Caco-2 (cell line): ENCODE results near the gene CFAP46. TPM values are rescaled to one million over a fixed set of nuclear protein-coding genes. Genes with fewer than 3 reads are reported as not detected.

Experiments used
- BruUV-seq: library from RNA; stranded (reverse); fragments of 400-500 nt; replicated peaks from 2 replicates; lab custom pipeline; 2021; lab: Mats Ljungman, UMichigan
- CTCF ChIA-PET: fragments of 300-600 bp; sonication (Branson Sonifier 250); formaldehyde crosslinking; loops from one replicate; lab custom pipeline; 2022; ENCODE audit warnings: antibody characterized with exemption; lab: Charles Lee
- POLR2A ChIA-PET: fragments of 300-600 bp; sonication (Branson Sonifier 250); formaldehyde crosslinking; loops from one replicate; lab custom pipeline; 2022; ENCODE audit warnings: antibody characterized with exemption; lab: Charles Lee
- DNase-seq, 2 experiments: peaks; one replicate each; pipeline versions ENCODE4 v3.0.0 to v3.0.0-alpha.2; 2020 to 2022
- H3K27me3 ChIP-seq: replicated peaks from 2 replicates; pipeline ENCODE4 v1.6.0; 2011; ENCODE audit warnings: low read length; ENCODE audit not compliant: control insufficient read depth, insufficient read depth
- H3K36me3 ChIP-seq: 2 replicates; pipeline ENCODE4 v1.5.1; 2011; ENCODE audit warnings: low read length; ENCODE audit not compliant: control insufficient read depth, insufficient read depth
- H3K4me1 ChIP-seq: fragments of 250-450 bp; sonication (Bioruptor Pico); 2 replicates; pipeline ENCODE4 v1.5.1; 2020; ENCODE audit warnings: mild to moderate bottlenecking
- H3K4me3 ChIP-seq: 2 replicates; pipeline ENCODE4 v1.5.1; 2011; ENCODE audit warnings: low read depth, mild to moderate bottlenecking, control low read depth, low read length
- H3K9me3 ChIP-seq: fragments of 250-450 bp; sonication (Bioruptor Pico); 2 replicates; pipeline ENCODE4 v1.5.1; 2020; ENCODE audit warnings: mild to moderate bottlenecking, moderate library complexity
- H3K27ac Mint-ChIP-seq: one replicate; pipeline ENCODE4 v1.8.0; 2022; ENCODE audit warnings: mixed read lengths; ENCODE audit not compliant: unreplicated experiment
- H3K27me3 Mint-ChIP-seq: one replicate; pipeline ENCODE4 v1.8.0; 2022; ENCODE audit warnings: mixed read lengths; ENCODE audit not compliant: insufficient read depth, unreplicated experiment
- H3K36me3 Mint-ChIP-seq: one replicate; pipeline ENCODE4 v1.8.0; 2022; ENCODE audit warnings: mild to moderate bottlenecking, mixed read lengths; ENCODE audit not compliant: insufficient read depth, unreplicated experiment
- H3K4me1 Mint-ChIP-seq: one replicate; pipeline ENCODE4 v1.8.0; 2022; ENCODE audit warnings: low read depth, mixed read lengths; ENCODE audit not compliant: unreplicated experiment
- H3K4me3 Mint-ChIP-seq: one replicate; pipeline ENCODE4 v1.8.0; 2022; ENCODE audit warnings: mild to moderate bottlenecking, moderate library complexity, mixed read lengths; ENCODE audit not compliant: unreplicated experiment
- H3K9me3 Mint-ChIP-seq: one replicate; pipeline ENCODE4 v1.8.0; 2022; ENCODE audit warnings: mixed read lengths; ENCODE audit not compliant: unreplicated experiment
- intact Hi-C: fragments of 100-400 bp; cut with micrococcal nuclease; formaldehyde crosslinking; loops from one replicate; pipeline ENCODE4 v1.10.0; 2022; ENCODE audit not compliant: unreplicated experiment
- total RNA-seq: library from RNA; stranded (reverse); gene quantifications from 2 replicates; pipeline ENCODE4 v1.2.3, GENCODE V29; 2022
- TF ChIP-seq, protein P1 (sequence below), 2 experiments: fragments of 200-600 bp in 1 of 2; IDR thresholded peaks; 1 replicate in 1 of 2; 2 replicates in 1 of 2; pipeline versions ENCODE4 v1.5.1 to v1.8.0; 2011 to 2022; ENCODE audit warnings: antibody characterized with exemption in 1 of 2, control low read depth in 1 of 2, inconsistent platforms in 1 of 2, low read depth in 1 of 2, low read length in 1 of 2, mild to moderate bottlenecking in 1 of 2, moderate library complexity in 1 of 2; ENCODE audit not compliant: insufficient read depth in 1 of 2, severe bottlenecking in 1 of 2, unreplicated experiment in 1 of 2

The CFAP46 gene
- total RNA-seq, 1 experiment from 2014 or later: not detected

DNA sequence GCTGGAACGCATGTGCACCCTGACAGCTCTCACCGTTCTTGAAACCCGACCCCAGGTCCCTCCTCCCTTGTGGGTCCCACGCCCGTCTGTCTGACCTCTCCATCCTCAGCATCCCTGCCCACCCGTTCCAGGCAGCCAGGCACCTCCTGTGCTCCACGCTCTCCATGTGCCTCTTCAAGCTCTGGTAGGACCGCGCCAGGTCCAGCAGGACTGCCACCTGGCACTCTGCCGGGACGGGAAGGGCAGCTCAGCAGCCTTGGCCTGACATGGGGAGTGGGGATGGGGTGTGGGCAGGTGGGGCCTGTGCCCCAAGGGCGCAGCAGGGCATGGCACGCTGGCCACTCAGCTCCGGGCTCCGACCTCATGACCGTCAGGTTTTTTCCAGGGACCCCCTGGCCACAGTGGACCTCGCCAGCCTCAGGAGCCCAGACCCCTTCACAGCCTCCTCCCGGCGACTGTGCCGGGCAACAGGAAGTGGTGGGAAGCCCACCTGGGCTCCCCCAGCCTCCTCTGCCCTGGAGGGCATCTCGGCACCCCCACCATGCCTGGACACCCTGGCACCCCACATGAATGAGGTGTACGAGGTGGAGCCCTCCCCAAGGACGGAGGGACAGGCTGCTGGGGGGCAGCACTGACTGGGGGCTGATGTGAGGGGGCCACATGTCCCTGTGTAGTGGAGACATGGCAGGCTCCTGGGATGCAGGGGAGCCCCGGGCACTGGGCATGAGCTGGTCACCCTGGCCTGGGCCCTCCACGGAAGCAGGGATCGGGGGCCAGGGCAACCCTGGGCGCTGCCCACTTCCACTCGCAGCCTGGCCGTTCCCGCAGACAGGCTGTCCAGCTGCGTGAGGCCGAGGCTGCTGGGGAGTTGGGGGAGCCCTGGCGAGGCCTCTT is 131.3 kb downstream of the CFAP46 start:
- DNase-seq: no peak
- Histone ChIP-seq H3K36me3 (no peaks in the 10 kb centered on the region), H3K4me3 (no peak overlapping the region), H3K4me1 (no peaks in the 10 kb centered on the region), H3K9me3 (no peaks in the 10 kb centered on the region), H3K27me3 (no peaks in the 10 kb centered on the region)
- H3K4me3 Mint-ChIP-seq: no peak overlapping the region
- no peaks in the 10 kb centered on the region for H3K9me3 Mint-ChIP-seq
- no peaks in the 10 kb centered on the region for H3K4me1 Mint-ChIP-seq
- TF ChIP-seq, protein P1, sequence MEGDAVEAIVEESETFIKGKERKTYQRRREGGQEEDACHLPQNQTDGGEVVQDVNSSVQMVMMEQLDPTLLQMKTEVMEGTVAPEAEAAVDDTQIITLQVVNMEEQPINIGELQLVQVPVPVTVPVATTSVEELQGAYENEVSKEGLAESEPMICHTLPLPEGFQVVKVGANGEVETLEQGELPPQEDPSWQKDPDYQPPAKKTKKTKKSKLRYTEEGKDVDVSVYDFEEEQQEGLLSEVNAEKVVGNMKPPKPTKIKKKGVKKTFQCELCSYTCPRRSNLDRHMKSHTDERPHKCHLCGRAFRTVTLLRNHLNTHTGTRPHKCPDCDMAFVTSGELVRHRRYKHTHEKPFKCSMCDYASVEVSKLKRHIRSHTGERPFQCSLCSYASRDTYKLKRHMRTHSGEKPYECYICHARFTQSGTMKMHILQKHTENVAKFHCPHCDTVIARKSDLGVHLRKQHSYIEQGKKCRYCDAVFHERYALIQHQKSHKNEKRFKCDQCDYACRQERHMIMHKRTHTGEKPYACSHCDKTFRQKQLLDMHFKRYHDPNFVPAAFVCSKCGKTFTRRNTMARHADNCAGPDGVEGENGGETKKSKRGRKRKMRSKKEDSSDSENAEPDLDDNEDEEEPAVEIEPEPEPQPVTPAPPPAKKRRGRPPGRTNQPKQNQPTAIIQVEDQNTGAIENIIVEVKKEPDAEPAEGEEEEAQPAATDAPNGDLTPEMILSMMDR (IDR thresholded peaks at IDR 0.05; ENCODE audit: insufficient read depth in 1 of 2, low read depth in 1 of 2, low read length in 1 of 2, severe bottlenecking in 1 of 2, unreplicated experiment in 1 of 2): no peak
- H3K27me3 Mint-ChIP-seq: peaks cover 10% of the 10 kb centered on the region
- H3K36me3 Mint-ChIP-seq: no peaks in the 10 kb centered on the region
- intact Hi-C loops: no loop called here
- ChIA-PET CTCF (no interaction called here), POLR2A (no interaction called here)
- no peak overlapping the region for H3K27ac Mint-ChIP-seq
- BruUV-seq: no TSS peak

DNA sequence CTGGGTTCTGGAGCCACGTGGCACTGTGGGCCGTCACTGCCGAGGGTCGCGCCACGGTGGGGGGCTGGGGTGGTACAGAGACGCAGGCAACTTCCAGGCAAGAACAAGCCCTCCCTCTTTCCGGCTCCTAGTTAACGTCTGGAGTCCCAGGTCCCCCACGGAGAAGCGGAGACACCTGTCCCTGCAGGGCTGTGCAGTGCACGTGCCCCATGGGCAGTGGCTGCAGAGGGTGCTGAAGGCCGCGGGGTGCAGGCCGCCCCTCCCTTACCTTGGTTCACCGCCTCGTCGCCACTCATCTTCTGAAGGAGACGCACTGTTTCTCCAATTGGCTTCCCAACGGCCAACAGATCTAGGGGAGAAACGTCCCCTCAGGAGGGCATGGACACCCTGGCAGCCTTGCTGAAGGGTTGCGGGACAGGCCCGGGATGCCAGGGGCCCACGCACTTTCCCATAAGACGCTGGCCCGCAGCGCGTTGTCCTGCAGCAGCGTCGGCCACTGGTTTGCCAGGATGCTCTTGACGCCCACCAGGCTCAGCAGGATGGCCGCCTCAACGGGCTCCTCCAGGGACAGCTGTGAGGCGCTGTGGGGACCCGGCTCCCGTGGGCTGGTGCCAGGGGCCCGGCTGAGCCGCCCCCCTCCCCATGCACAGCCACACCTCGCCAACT is 132.1 kb downstream of the CFAP46 start:
- Mint-ChIP-seq H3K27ac (no peak overlapping the region), H3K36me3 (no peaks in the 10 kb centered on the region), H3K4me1 (no peaks in the 10 kb centered on the region), H3K4me3 (no peak overlapping the region), H3K9me3 (no peaks in the 10 kb centered on the region), H3K27me3 (peaks cover 6% of the 10 kb centered on the region)
- no peak for DNase-seq
- Histone ChIP-seq H3K27me3 (no peaks in the 10 kb centered on the region), H3K4me1 (no peaks in the 10 kb centered on the region), H3K9me3 (no peaks in the 10 kb centered on the region), H3K36me3 (no peaks in the 10 kb centered on the region), H3K4me3 (no peak overlapping the region)
- intact Hi-C loops: no loop called here
- no TSS peak for BruUV-seq
- CTCF ChIA-PET: no interaction called here
- POLR2A ChIA-PET: no interaction called here
- TF ChIP-seq, protein P1 (IDR thresholded peaks at IDR 0.05; ENCODE audit: insufficient read depth in 1 of 2, low read depth in 1 of 2, low read length in 1 of 2, severe bottlenecking in 1 of 2, unreplicated experiment in 1 of 2): no peak

DNA sequence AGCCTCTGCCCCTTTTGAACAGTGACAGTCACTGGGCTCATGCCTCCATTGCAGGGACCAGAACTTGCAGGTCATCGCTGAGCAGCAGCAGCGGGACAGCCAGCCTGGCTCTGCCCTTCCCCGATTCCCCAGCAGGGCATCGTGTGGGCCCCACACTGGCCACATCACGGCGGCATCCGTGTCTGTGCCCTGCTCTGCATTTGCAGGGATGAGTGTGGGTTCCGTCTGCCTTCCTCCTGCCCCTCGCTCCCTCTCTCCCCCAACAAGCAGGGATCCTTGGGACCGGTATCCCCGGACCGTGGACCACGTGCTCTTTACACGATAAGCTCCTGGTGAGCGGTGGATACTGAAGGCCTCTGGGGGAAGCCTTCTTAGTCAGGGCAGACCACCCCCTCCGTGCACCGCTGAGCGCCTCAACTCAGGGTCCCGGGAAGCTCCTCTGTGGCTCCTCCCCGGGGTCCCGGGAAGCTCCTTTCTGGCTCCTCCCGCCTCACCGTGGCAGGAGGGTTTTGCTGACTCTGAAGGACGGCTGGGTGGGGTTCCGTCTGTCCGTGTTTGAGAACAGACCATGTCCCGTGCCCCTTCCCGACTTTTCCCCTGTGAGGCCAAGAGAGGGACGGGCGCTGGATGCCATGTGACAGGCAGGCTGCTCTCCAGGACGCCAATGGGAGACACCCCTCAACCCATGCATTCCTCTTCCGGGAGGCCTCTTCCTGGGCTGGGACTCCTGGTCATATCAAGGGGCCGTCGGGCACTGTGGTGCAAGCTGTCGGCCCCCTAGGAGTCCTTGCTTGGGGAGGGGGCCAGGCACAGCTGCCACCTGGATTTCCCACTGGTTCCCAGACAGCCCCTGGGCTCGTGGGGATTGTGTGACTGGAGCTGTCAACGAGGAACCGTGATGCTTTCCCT is 132.9 kb downstream of the CFAP46 start:
- Mint-ChIP-seq H3K36me3 (no peaks in the 10 kb centered on the region), H3K27me3 (peaks cover 6% of the 10 kb centered on the region), H3K27ac (no peak overlapping the region), H3K9me3 (no peaks in the 10 kb centered on the region), H3K4me3 (no peak overlapping the region), H3K4me1 (no peaks in the 10 kb centered on the region)
- POLR2A ChIA-PET: no interaction called here
- CTCF ChIA-PET: no interaction called here
- Histone ChIP-seq H3K4me1 (no peaks in the 10 kb centered on the region), H3K36me3 (no peaks in the 10 kb centered on the region), H3K4me3 (no peak overlapping the region), H3K9me3 (no peaks in the 10 kb centered on the region), H3K27me3 (no peaks in the 10 kb centered on the region)
- TF ChIP-seq, protein P1 (IDR thresholded peaks at IDR 0.05; ENCODE audit: insufficient read depth in 1 of 2, low read depth in 1 of 2, low read length in 1 of 2, severe bottlenecking in 1 of 2, unreplicated experiment in 1 of 2): no peak
- intact Hi-C loops: no loop called here
- DNase-seq: peak in 1 of 2 experiments; percentile 34
- BruUV-seq: no TSS peak
